Parathyroid adenoma (tissue), 2 donors: ENCODE results near the gene STK4.
A peak's percentile ranks its signal among the peaks of the same experiment; 100 is the strongest.

Experiments used
- H2AFZ ChIP-seq: fragments of 300-600 bp; sonication (generic); one replicate; pipeline ENCODE4 v1.7.0; 2017; ENCODE audit warnings: antibody characterized with exemption, mild to moderate bottlenecking
- H3K27ac ChIP-seq: fragments of 300-600 bp; sonication (generic); one replicate; pipeline ENCODE4 v1.7.0; 2017
- H3K27me3 ChIP-seq: fragments of 300-600 bp; sonication (generic); one replicate; pipeline ENCODE4 v1.7.0; 2017; ENCODE audit warnings: low read length; ENCODE audit not compliant: control insufficient read depth, insufficient read depth
- H3K36me3 ChIP-seq: fragments of 300-600 bp; sonication (generic); one replicate; pipeline ENCODE4 v1.7.0; 2017; ENCODE audit warnings: low read length; ENCODE audit not compliant: control insufficient read depth, insufficient read depth
- H3K4me1 ChIP-seq: fragments of 300-600 bp; sonication (generic); one replicate; pipeline ENCODE4 v1.7.0; 2017; ENCODE audit warnings: control low read depth
- H3K4me2 ChIP-seq: fragments of 300-600 bp; sonication (generic); one replicate; pipeline ENCODE4 v1.7.0; 2017; ENCODE audit warnings: low read length
- H3K4me3 ChIP-seq: fragments of 300-600 bp; sonication (generic); one replicate; pipeline ENCODE4 v1.7.0; 2017; ENCODE audit warnings: low read depth, low read length
- H3K79me2 ChIP-seq: fragments of 300-600 bp; sonication (generic); one replicate; pipeline ENCODE4 v1.7.0; 2017; ENCODE audit warnings: control low read depth
- H3K9ac ChIP-seq: fragments of 300-600 bp; sonication (generic); one replicate; pipeline ENCODE4 v1.7.0; 2017; ENCODE audit warnings: mild to moderate bottlenecking
- H3K9me3 ChIP-seq: fragments of 300-600 bp; sonication (generic); one replicate; pipeline ENCODE4 v1.7.0; 2017; ENCODE audit warnings: low read length; ENCODE audit not compliant: control insufficient read depth
- TF ChIP-seq, protein P1 (sequence below): fragments of 300-600 bp; sonication (generic); IDR thresholded peaks from one replicate; pipeline ENCODE4 v1.7.0; 2017; ENCODE audit warnings: antibody characterized with exemption, mild to moderate bottlenecking
- donor health status: primary hyperparathyroidism.

Gene STK4

DNA sequence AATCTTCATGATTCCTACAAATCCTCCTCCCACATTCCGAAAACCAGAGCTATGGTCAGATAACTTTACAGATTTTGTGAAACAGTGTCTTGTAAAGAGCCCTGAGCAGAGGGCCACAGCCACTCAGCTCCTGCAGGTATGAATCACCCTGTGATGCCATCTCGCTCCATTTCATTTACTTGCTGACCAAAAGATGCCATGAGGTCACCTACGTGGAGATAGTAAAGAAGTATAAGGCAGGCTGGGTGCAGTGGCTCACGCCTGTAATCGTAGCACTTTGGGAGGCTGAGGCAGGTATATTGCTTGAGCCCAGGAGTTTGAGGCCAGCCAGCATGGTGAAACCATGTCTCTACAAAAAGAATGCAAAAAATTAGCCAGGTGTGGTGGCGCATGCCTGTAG lies 30.9 kb downstream of the STK4 start:
- peaks cover 3% of the 10 kb centered on the region for H3K79me2 ChIP-seq
- H3K4me1 ChIP-seq = no peaks in the 10 kb centered on the region
- no peaks in the 10 kb centered on the region for H3K27me3 ChIP-seq
- TF ChIP-seq, protein P1, sequence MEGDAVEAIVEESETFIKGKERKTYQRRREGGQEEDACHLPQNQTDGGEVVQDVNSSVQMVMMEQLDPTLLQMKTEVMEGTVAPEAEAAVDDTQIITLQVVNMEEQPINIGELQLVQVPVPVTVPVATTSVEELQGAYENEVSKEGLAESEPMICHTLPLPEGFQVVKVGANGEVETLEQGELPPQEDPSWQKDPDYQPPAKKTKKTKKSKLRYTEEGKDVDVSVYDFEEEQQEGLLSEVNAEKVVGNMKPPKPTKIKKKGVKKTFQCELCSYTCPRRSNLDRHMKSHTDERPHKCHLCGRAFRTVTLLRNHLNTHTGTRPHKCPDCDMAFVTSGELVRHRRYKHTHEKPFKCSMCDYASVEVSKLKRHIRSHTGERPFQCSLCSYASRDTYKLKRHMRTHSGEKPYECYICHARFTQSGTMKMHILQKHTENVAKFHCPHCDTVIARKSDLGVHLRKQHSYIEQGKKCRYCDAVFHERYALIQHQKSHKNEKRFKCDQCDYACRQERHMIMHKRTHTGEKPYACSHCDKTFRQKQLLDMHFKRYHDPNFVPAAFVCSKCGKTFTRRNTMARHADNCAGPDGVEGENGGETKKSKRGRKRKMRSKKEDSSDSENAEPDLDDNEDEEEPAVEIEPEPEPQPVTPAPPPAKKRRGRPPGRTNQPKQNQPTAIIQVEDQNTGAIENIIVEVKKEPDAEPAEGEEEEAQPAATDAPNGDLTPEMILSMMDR = no peak
- H3K4me2 ChIP-seq = no peak overlapping the region
- H3K9ac ChIP-seq = no peak overlapping the region
- no peak overlapping the region for H3K4me3 ChIP-seq
- H3K27ac ChIP-seq = no peak overlapping the region
- no peaks in the 10 kb centered on the region for H3K36me3 ChIP-seq
- no peak overlapping the region for H2AFZ ChIP-seq
- H3K9me3 ChIP-seq = no peaks in the 10 kb centered on the region

- Histone ChIP-seq H3K4me1 (no peaks in the 10 kb centered on the region), H3K27ac (no peak overlapping the region), H3K9ac (no peak overlapping the region), H3K9me3 (no peaks in the 10 kb centered on the region), H3K4me2 (no peak overlapping the region), H3K27me3 (no peaks in the 10 kb centered on the region), H3K79me2 (peaks cover 3% of the 10 kb centered on the region), H2AFZ (no peak overlapping the region), H3K4me3 (no peak overlapping the region), H3K36me3 (no peaks in the 10 kb centered on the region)
- TF ChIP-seq, protein P1 = no peak
Observed at GRCh38 chr20:44997668-44998067, 31.4 kb downstream of the STK4 start.

DNA sequence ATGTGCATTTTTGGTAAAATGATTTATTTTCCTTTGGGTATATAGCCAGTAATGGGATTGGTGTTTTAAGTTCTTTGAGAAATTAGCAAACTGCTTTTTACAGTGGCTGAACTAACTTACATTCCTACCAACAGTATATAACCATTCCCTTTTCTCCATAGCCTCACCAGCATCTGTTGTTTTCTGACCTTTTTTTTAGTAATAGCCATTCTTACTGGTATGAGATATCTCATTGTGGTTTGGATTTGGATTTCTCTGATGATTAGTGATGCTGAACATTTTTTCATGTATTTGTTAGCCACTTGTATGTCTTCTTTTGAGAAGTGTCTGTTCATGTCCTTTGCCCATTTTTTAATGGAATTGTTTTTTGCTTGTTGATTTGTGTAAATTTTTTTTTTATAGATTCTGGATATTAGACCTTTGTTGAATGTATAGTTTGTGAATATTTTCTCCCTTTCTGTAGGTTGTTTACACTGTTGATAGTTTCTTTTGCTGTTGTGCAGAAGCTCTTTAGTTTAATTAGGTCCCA lies 42.3 kb downstream of the STK4 start:
- Histone ChIP-seq H3K4me3 (no peak overlapping the region), H3K27me3 (no peaks in the 10 kb centered on the region), H2AFZ (no peak overlapping the region), H3K36me3 (no peaks in the 10 kb centered on the region), H3K27ac (no peak overlapping the region), H3K9me3 (no peaks in the 10 kb centered on the region), H3K4me2 (no peak overlapping the region), H3K79me2 (no peaks in the 10 kb centered on the region), H3K4me1 (no peaks in the 10 kb centered on the region), H3K9ac (no peak overlapping the region)
- TF ChIP-seq, protein P1 = no peak

DNA sequence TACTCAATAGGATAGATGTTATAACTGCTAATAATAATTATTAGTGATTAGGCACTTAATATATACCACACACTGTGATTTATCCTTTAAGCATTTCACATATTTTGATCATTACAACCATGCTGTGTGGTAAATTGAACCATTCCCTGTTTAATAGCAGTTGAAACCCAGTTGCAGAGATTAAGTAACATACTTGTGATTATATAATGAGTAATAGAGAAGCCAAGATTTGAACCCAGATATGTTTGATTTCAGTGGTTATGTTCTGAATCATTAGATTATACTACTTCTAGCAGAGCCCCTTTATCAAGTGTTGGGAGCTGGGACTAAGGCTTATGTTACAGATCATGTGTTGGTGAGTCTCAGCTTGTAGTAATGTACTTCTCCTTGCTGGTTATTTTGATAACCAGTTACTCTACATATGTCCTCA lies 44.1 kb downstream of the STK4 start:
- no peak overlapping the region for H3K4me3 ChIP-seq
- H3K79me2 ChIP-seq = no peaks in the 10 kb centered on the region
- H2AFZ ChIP-seq = no peak overlapping the region
- no peak overlapping the region for H3K4me2 ChIP-seq
- no peaks in the 10 kb centered on the region for H3K4me1 ChIP-seq
- H3K36me3 ChIP-seq = no peaks in the 10 kb centered on the region
- H3K9me3 ChIP-seq = no peaks in the 10 kb centered on the region
- H3K9ac ChIP-seq = no peak overlapping the region
- H3K27me3 ChIP-seq = no peaks in the 10 kb centered on the region
- TF ChIP-seq, protein P1 = no peak
- no peak overlapping the region for H3K27ac ChIP-seq

- Histone ChIP-seq H3K4me2 (no peak overlapping the region), H2AFZ (no peak overlapping the region), H3K4me3 (no peak overlapping the region), H3K9ac (no peak overlapping the region), H3K79me2 (no peaks in the 10 kb centered on the region), H3K27me3 (no peaks in the 10 kb centered on the region), H3K27ac (no peak overlapping the region), H3K36me3 (no peaks in the 10 kb centered on the region), H3K4me1 (no peaks in the 10 kb centered on the region), H3K9me3 (no peaks in the 10 kb centered on the region)
- TF ChIP-seq, protein P1 = peak; percentile 72
Observed at GRCh38 chr20:45011108-45011526, 44.8 kb downstream of the STK4 start.
